Pancreas (tissue), 10 donors: Measurements from ENCODE around the gene GADD45A. TPM values are rescaled to one million over a fixed set of nuclear protein-coding genes. Genes with fewer than 3 reads are reported as not detected.

Source experiments
- ATAC-seq, 4 donors: fragments of 200-7000 bp; cut with Tn5 transposase; one replicate each; pipeline versions ENCODE4 v1.8.0 to v1.9.1; 2020; ENCODE audit warnings: mild to moderate bottlenecking in 4 of 4, moderate library complexity in 4 of 4
- DNase-seq, 6 donors: peaks; one replicate each; pipeline ENCODE4 v3.0.0-alpha.2; 2020
- FAIRE-seq: peaks from 2 replicates; lab custom pipeline; 2012; peaks lifted over from hg19 to GRCh38; lab: Jason Lieb, UNC
- H3K27ac ChIP-seq, 4 donors: fragments of 200-600 bp; sonication (generic); 1 replicate in 3 of 4; 2 replicates in 1 of 4; pipeline versions ENCODE4 v1.5.0 to v1.8.0; 2020
- H3K27me3 ChIP-seq, 4 donors: fragments of 200-600 bp; one replicate each; pipeline ENCODE4 v1.8.0; 2021
- H3K36me3 ChIP-seq, 3 donors: fragments of 200-600 bp; sonication (generic) in 1 of 3; one replicate each; pipeline versions ENCODE4 v1.5.0 to v1.8.0; 2020 to 2021
- H3K4me1 ChIP-seq, 3 donors: fragments of 200-600 bp; one replicate each; pipeline ENCODE4 v1.8.0; 2021
- H3K4me3 ChIP-seq, 4 donors: fragments of 200-600 bp; sonication (generic) in 2 of 4; one replicate each; pipeline versions ENCODE4 v1.5.0 to v1.8.0; 2020 to 2021
- H3K9me3 ChIP-seq, 4 donors: fragments of 200-600 bp; one replicate each; pipeline ENCODE4 v1.8.0; 2021
- WGBS, 2 donors: extraction: QIAGEN DNeasy Blood & Tissue Kit; methylation state at CpG; one replicate each; pipeline ENCODE4 v1.1.7; 2013; 5-methylcytosine and 5-hydroxymethylcytosine counted together
- intact Hi-C, 3 donors: fragments of 100-400 bp; cut with DNase I; formaldehyde crosslinking; loops; one replicate each; pipeline versions ENCODE4 v1.11.1 to v1.14.2; 2022
- polyA plus RNA-seq, 2 donors: library from polyadenylated mRNA; stranded (reverse); fragments of 200-250 nt; gene quantifications; one replicate each; pipeline ENCODE4 v1.2.3, GENCODE V29; 2013
- total RNA-seq, 6 donors: library from RNA; stranded (reverse); fragmentation: NEBNext Ultra II Directional in 4 of 6; extraction: Animal tissue kit (Norgen Biotek cat#: 25700) in 4 of 6; gene quantifications; one replicate each; pipeline versions ENCODE4 v1.2.1 to v1.2.4, GENCODE V29; 2021 to 2023
- TF ChIP-seq, protein P1 (sequence below), 4 donors: fragments of 200-600 bp; sonication (generic) in 3 of 4; IDR thresholded peaks; one replicate each; pipeline versions ENCODE4 v1.5.0 to v1.8.0; 2021; ENCODE audit warnings: antibody characterized with exemption in 4 of 4
- donor health status: healthy with polysubstance abuse.
- donor health status: DM: no; HTN: no; CAD: no; lungs with moderate emphysema.
- donor health status: DM: no; HTN: no; CAD: no.
- donor health status: control.
- donor health status: control.
- donor health status: Bipolar disorder and iron deficiency.
- donor health status: DM: yes; HTN: yes; CAD: no.
- donor health status: DM: no; HTN: no; CAD: no.
- donor health status: DM: no; HTN: no; CAD: no.
- donor health status: DM: yes; HTN: yes; CAD: no.

The GADD45A gene
- total and polyA plus RNA-seq, 8 donors: 7.9 to 17.3 (median 13.3) TPM

DNA sequence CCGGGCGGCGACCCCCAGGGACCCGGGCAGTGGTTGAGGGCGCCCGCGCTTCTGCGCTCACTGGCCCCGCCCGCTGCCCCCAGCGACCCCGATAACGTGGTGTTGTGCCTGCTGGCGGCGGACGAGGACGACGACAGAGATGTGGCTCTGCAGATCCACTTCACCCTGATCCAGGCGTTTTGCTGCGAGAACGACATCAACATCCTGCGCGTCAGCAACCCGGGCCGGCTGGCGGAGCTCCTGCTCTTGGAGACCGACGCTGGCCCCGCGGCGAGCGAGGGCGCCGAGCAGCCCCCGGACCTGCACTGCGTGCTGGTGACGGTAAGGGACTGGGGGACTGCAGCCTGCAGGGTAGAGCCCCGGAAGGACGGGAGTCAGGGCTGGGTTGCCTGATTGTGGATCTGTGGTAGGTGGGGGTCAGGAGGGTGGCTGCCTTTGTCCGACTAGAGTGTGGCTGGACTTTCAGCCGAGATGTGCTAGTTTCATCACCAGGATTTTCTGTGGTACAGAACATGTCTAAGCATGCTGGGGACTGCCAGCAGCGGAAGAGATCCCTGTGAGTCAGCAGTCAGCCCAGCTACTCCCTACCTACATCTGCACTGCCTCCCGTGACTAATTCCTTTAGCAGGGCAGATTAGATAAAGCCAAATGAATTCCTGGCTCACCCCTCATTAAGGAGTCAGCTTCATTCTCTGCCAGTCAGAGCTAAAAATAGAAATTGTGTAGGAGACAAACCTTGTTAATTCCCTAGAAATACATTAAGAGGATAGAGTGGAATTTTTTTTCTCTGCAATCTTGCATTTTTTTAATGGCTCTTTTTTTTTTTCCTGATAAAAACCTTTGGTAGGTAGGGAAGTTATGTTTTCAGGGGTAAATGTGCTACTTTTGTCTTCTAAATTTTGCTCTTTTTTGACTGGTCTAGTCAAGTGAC, 1.5 kb downstream of the GADD45A start:
- Histone ChIP-seq H3K9me3 (no peaks in the 10 kb centered on the region), H3K36me3 (peaks cover 0 to 13% (median 0%) of the 10 kb centered on the region in 3 donors), H3K4me3 (peak overlapping the region; percentile 71 to 91 (median 86)), H3K4me1 (peaks cover 14 to 31% (median 18%) of the 10 kb centered on the region in 3 donors), H3K27me3 (no peaks in the 10 kb centered on the region), H3K27ac (peak overlapping the region; percentile 90 to 94 (median 94))
- TF ChIP-seq, protein P1, sequence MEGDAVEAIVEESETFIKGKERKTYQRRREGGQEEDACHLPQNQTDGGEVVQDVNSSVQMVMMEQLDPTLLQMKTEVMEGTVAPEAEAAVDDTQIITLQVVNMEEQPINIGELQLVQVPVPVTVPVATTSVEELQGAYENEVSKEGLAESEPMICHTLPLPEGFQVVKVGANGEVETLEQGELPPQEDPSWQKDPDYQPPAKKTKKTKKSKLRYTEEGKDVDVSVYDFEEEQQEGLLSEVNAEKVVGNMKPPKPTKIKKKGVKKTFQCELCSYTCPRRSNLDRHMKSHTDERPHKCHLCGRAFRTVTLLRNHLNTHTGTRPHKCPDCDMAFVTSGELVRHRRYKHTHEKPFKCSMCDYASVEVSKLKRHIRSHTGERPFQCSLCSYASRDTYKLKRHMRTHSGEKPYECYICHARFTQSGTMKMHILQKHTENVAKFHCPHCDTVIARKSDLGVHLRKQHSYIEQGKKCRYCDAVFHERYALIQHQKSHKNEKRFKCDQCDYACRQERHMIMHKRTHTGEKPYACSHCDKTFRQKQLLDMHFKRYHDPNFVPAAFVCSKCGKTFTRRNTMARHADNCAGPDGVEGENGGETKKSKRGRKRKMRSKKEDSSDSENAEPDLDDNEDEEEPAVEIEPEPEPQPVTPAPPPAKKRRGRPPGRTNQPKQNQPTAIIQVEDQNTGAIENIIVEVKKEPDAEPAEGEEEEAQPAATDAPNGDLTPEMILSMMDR (IDR thresholded peaks at IDR 0.05): no peak
- FAIRE-seq (peak; percentile 32), ATAC-seq (peak; percentile 56 to 72 (median 63)), DNase-seq (peak; percentile 73 to 87 (median 80))
- intact Hi-C loops: loop anchor here in 1 of 3 donors (10.0 kb wide), 1 partner anchor 112 kb away; no protein-coding TSS in a partner anchor
- 1% methylated on average over 43 of the region's 43 CpGs for WGBS, 2 donors

DNA sequence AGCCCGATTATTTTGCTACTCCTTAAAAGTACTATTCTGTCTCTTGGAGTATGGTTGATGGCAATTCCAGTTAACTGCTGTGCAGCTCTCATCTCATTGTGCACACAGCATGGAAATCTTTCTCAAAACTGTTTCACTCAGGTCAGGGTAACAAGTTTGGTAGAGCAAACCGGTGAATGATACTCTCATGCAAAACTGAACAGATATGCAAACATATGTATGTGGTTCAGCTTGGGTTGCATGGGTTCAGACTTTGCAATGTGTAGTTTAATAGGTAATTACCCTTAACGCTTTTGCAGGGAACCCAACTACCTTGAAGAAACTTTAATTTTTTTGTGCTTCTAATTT, 2.2 kb downstream of the GADD45A start:
- H3K27ac ChIP-seq: peak overlapping the region in 3 of 4 donors; percentile 90 to 94 (median 93)
- intact Hi-C loops: loop anchor here in 1 of 3 donors (10.0 kb wide), 1 partner anchor 112 kb away; no protein-coding TSS in a partner anchor
- H3K4me1 ChIP-seq: peaks cover 14 to 30% (median 18%) of the 10 kb centered on the region in 3 donors
- no peak for ATAC-seq
- DNase-seq: no peak
- H3K4me3 ChIP-seq: peak overlapping the region in 3 of 4 donors; percentile 86 to 91 (median 86)
- FAIRE-seq: no peak
- TF ChIP-seq, protein P1 (IDR thresholded peaks at IDR 0.05): no peak
- no peaks in the 10 kb centered on the region for H3K27me3 ChIP-seq
- no peaks in the 10 kb centered on the region for H3K9me3 ChIP-seq
- WGBS, 2 donors: 32 to 38% methylated on average over 3 of the region's 3 CpGs
- H3K36me3 ChIP-seq: peaks cover 0 to 13% (median 0%) of the 10 kb centered on the region in 3 donors

DNA sequence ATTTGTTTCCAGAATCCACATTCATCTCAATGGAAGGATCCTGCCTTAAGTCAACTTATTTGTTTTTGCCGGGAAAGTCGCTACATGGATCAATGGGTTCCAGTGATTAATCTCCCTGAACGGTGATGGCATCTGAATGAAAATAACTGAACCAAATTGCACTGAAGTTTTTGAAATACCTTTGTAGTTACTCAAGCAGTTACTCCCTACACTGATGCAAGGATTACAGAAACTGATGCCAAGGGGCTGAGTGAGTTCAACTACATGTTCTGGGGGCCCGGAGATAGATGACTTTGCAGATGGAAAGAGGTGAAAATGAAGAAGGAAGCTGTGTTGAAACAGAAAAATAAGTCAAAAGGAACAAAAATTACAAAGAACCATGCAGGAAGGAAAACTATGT, 2.6 kb downstream of the GADD45A start:
- WGBS, 2 donors: 45 to 46% methylated on average over 4 of the region's 4 CpGs
- no peak for DNase-seq
- Histone ChIP-seq H3K4me1 (peaks cover 14 to 27% (median 15%) of the 10 kb centered on the region in 3 donors), H3K4me3 (peak overlapping the region in 1 of 4 donors; percentile 86), H3K9me3 (no peaks in the 10 kb centered on the region), H3K36me3 (peaks cover 0 to 13% (median 0%) of the 10 kb centered on the region in 3 donors), H3K27me3 (no peaks in the 10 kb centered on the region), H3K27ac (no peak overlapping the region)
- ATAC-seq: no peak
- no peak for FAIRE-seq
- TF ChIP-seq, protein P1 (IDR thresholded peaks at IDR 0.05): no peak
- intact Hi-C loops: loop anchor here in 1 of 3 donors (10.0 kb wide), 1 partner anchor 113 kb away; no protein-coding TSS in a partner anchor

DNA sequence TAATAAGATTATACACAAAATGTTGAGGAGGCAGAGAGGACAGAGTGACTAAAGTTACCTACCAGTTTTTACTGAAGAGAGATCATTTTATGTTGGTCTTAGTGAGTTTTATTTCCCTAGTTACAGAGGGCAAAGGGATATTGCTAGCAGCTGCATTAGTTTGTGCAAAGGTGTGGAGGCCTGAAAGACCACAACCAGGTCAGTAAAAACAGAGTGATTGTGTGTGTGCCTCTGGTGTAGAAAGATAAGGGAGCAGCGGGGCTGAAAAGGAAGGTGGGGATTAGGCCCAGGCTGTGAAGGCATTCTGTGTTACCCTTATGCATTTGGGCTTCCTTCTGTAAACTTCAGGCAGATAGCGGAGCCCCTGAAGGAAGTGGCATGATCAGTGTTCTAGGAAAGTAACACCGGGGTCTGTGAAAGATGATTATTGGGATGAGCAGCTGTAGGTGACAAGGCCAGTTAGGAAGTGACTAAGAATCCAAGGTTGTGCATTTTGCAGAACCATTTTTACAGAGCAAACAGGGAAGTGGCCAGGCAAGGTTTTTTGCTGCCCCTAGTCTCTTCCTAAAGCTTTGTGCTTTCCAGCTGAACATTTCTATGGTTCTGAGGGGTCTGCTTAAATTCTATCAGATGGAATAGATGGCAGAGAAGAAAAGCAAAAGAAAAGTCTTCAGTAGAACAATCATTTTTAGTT, 3.7 kb downstream of the GADD45A start:
- Histone ChIP-seq H3K36me3 (peaks cover 0 to 13% (median 0%) of the 10 kb centered on the region in 3 donors), H3K4me3 (no peak overlapping the region), H3K27me3 (no peaks in the 10 kb centered on the region), H3K27ac (no peak overlapping the region), H3K4me1 (peaks cover 6 to 21% (median 14%) of the 10 kb centered on the region in 3 donors), H3K9me3 (no peaks in the 10 kb centered on the region)
- intact Hi-C loops: loop anchor here in 1 of 3 donors (10.0 kb wide), 1 partner anchor 114 kb away; no protein-coding TSS in a partner anchor
- ATAC-seq (no peak), FAIRE-seq (no peak), DNase-seq (no peak)
- 81 to 86% methylated on average over 3 of the region's 3 CpGs for WGBS, 2 donors
- TF ChIP-seq, protein P1 (IDR thresholded peaks at IDR 0.05): no peak
